K562 (cell line): ENCODE data around the gene PCBP3. TPM values are rescaled to one million over a fixed set of nuclear protein-coding genes. Genes with fewer than 3 reads are reported as not detected.

Experiments used
- ATAC-seq: fragments of 200-7000 bp; cut with Tn5 transposase; 3 replicates; pipeline ENCODE4 v1.9.1; 2020; ENCODE audit warnings: moderate library complexity
- BruUV-seq: library from RNA; stranded (reverse); fragments of 400-500 nt; replicated peaks from 2 replicates; lab custom pipeline; 2021; lab: Mats Ljungman, UMichigan
- CTCF ChIA-PET: fragments of 300-600 bp; formaldehyde crosslinking; extraction: SDS; loops from one replicate; lab custom pipeline; 2021; ENCODE audit warnings: low intra/inter-chr PET ratio; lab: Yijun Ruan, JAX
- POLR2A ChIA-PET: fragments of 300-600, 350-650 bp; sonication (Branson Sonifier 250); formaldehyde crosslinking; extraction: SDS; loops from one replicate; lab custom pipeline; 2021; ENCODE audit warnings: antibody characterized with exemption, inconsistent platforms; lab: Yijun Ruan, JAX
- DNase-seq, 4 experiments: peaks; one replicate each; pipeline versions ENCODE4 v3.0.0 to v3.0.0-alpha.2; 2011 to 2018; ENCODE audit warnings: low spot score in 3 of 4, mixed read lengths in 3 of 4; ENCODE audit errors: extremely low read depth in 1 of 4
- FAIRE-seq: peaks from 2 replicates; lab custom pipeline; 2011; peaks lifted over from hg19 to GRCh38; lab: Jason Lieb, UNC
- H2AFZ ChIP-seq: 2 replicates; pipeline ENCODE4 v1.6.0; 2011; ENCODE audit warnings: low read depth, low read length, control low read depth, inconsistent platforms
- H3K27ac ChIP-seq: fragments of 200-600 bp; 3 replicates; pipeline ENCODE4 v1.8.0; 2011; ENCODE audit warnings: low read depth, mild to moderate bottlenecking, control low read depth, inconsistent platforms, low read length, moderate library complexity, mixed read lengths; ENCODE audit errors: extremely low read depth
- H3K27me3 ChIP-seq, 2 experiments: fragments of 300-600 bp in 1 of 2; 2 replicates in 1 of 2; 3 replicates in 1 of 2; pipeline versions ENCODE4 v1.6.0 to v1.8.0; 2011; ENCODE audit warnings: inconsistent platforms in 2 of 2, low read length in 2 of 2, mild to moderate bottlenecking in 1 of 2, mixed read lengths in 1 of 2, moderate library complexity in 1 of 2; ENCODE audit not compliant: control insufficient read depth in 2 of 2, insufficient read depth in 2 of 2
- H3K36me3 ChIP-seq: fragments of 300-600 bp; 3 replicates; pipeline ENCODE4 v1.8.0; 2011; ENCODE audit warnings: mild to moderate bottlenecking, low read length, inconsistent platforms; ENCODE audit not compliant: control insufficient read depth, insufficient read depth
- H3K4me1 ChIP-seq, 2 experiments: fragments of 200-600 bp in 1 of 2; replicated peaks in 1 of 2; 2 replicates in 1 of 2; 3 replicates in 1 of 2; pipeline versions ENCODE4 v1.5.1 to v1.8.0; 2011; ENCODE audit warnings: inconsistent platforms in 2 of 2, low read length in 2 of 2, mild to moderate bottlenecking in 1 of 2, mixed read lengths in 1 of 2, moderate library complexity in 1 of 2; ENCODE audit not compliant: control insufficient read depth in 2 of 2, insufficient read depth in 2 of 2
- H3K4me2 ChIP-seq: 2 replicates; pipeline ENCODE4 v1.6.1; 2011; ENCODE audit warnings: low read length, control low read depth, inconsistent platforms, mixed read lengths; ENCODE audit not compliant: insufficient read depth
- H3K4me3 ChIP-seq: fragments of 200-600 bp; sonication (generic), shearing (Covaris generic); 2 replicates; pipeline ENCODE4 v1.5.1; 2016; ENCODE audit warnings: control low read depth, inconsistent platforms
- H3K79me2 ChIP-seq: fragments of 200-600 bp; 3 replicates; pipeline ENCODE4 v1.8.0; 2011; ENCODE audit warnings: low read length, inconsistent platforms; ENCODE audit not compliant: control insufficient read depth, insufficient read depth
- H3K9ac ChIP-seq, 2 experiments: 2 replicates each; pipeline versions ENCODE4 v1.6.0 to v1.6.1; 2011; ENCODE audit warnings: low read depth in 2 of 2, low read length in 2 of 2, control low read depth in 1 of 2, inconsistent platforms in 1 of 2, mild to moderate bottlenecking in 1 of 2, mixed read lengths in 1 of 2; ENCODE audit not compliant: insufficient read depth in 1 of 2
- H3K9me1 ChIP-seq: one replicate; pipeline ENCODE4 v1.6.0; 2011; ENCODE audit warnings: inconsistent platforms, mild to moderate bottlenecking, low read length, moderate library complexity; ENCODE audit not compliant: control insufficient read depth, insufficient read depth
- H3K9me3 ChIP-seq: replicated peaks from 2 replicates; pipeline ENCODE4 v1.5.1; 2011; ENCODE audit warnings: low read depth, low read length, inconsistent platforms; ENCODE audit not compliant: control insufficient read depth, insufficient read depth
- H4K20me1 ChIP-seq: replicated peaks from 2 replicates; pipeline ENCODE4 v1.6.1; 2011; ENCODE audit warnings: low read length, inconsistent platforms, mixed read lengths; ENCODE audit not compliant: control insufficient read depth, insufficient read depth
- CBX3 ChIP-seq, 2 experiments: IDR thresholded peaks; 1 replicate in 1 of 2; 2 replicates in 1 of 2; pipeline ENCODE4 v1.6.1; 2012; ENCODE audit warnings: inconsistent platforms in 2 of 2, low read length in 2 of 2, borderline replicate concordance in 1 of 2, control low read depth in 1 of 2
- DMBX1 ChIP-seq: fragments of 250-450 bp; sonication (Bioruptor Pico); IDR thresholded peaks from 2 replicates; pipeline ENCODE4 v1.8.0; 2022; ENCODE audit warnings: inconsistent platforms, mild to moderate bottlenecking, moderate library complexity, borderline replicate concordance
- KHSRP ChIP-seq: fragments of 450-650 bp; IDR thresholded peaks from 2 replicates; pipeline ENCODE4 v1.6.1; 2017
- NFIC ChIP-seq: fragments of 450-650 bp; IDR thresholded peaks from 2 replicates; pipeline ENCODE4 v1.6.1; 2017; ENCODE audit warnings: mild to moderate bottlenecking, inconsistent platforms
- NFXL1 ChIP-seq: fragments of 450-650 bp; formaldehyde crosslinking; IDR thresholded peaks from 2 replicates; pipeline ENCODE4 v1.4.0; 2021; ENCODE audit warnings: mild to moderate bottlenecking
- PHB2 ChIP-seq: fragments of 450-650 bp; IDR thresholded peaks from 2 replicates; pipeline ENCODE4 v1.6.1; 2017; ENCODE audit warnings: low read depth
- RBM22 ChIP-seq: fragments of 200-400 bp; formaldehyde crosslinking; IDR thresholded peaks from 2 replicates; pipeline ENCODE4 v1.6.1; 2018; ENCODE audit warnings: low read length, low read depth; ENCODE audit not compliant: poor library complexity, severe bottlenecking
- SMARCE1 ChIP-seq: fragments of 450-650 bp; IDR thresholded peaks from 2 replicates; pipeline ENCODE4 v1.7.1; 2016; ENCODE audit warnings: mild to moderate bottlenecking
- SP1 ChIP-seq: sonication (generic); formaldehyde crosslinking; IDR thresholded peaks from 2 replicates; pipeline ENCODE4 v1.8.1; 2022; ENCODE audit warnings: mild to moderate bottlenecking, missing genetic modification reagents
- TSHZ1 ChIP-seq: fragments of 250-450 bp; sonication (Bioruptor Pico); IDR thresholded peaks from 2 replicates; pipeline ENCODE4 v1.4.0; 2020; ENCODE audit warnings: mild to moderate bottlenecking, moderate library complexity
- WGBS: fragments of 100-300 bp; shearing (Covaris generic); methylation state at CpG from one replicate; pipeline ENCODE4 v1.1.6; 2016; ENCODE audit warnings: low coverage, mixed read lengths; ENCODE audit not compliant: insufficient coverage; ENCODE audit errors: missing lambda C conversion rate; 5-methylcytosine and 5-hydroxymethylcytosine counted together
- in situ Hi-C: fragments of 300-500 bp; cut with MboI; formaldehyde crosslinking; loops from 4 replicates; pipeline ENCODE4 v1.15.0; 2018; ENCODE audit warnings: inconsistent platforms, mixed read lengths
- intact Hi-C: fragments of 100-400 bp; cut with micrococcal nuclease; formaldehyde crosslinking; loops from 2 replicates; pipeline ENCODE4 v1.14.2; 2022
- polyA plus RNA-seq, 8 experiments: library from polyadenylated mRNA; depleted of rRNA in 4 of 8; stranded (reverse) in 5 of 8; unstranded in 3 of 8; fragments of >200 nt; fragmentation: Nextera tagmentation in 2 of 8; fragmentation: Illumina TruSeq in 1 of 8; extraction: Ambion mirVana in 2 of 8; extraction: Trizol in 1 of 8; gene quantifications; 2 replicates each; pipeline versions ENCODE4 v1.2.1 to v1.2.3, GENCODE V29; 2011 to 2014; ENCODE audit warnings: inconsistent platforms in 1 of 8, missing spikeins in 1 of 8
- total RNA-seq, 7 experiments: library from RNA; depleted of rRNA in 6 of 7; stranded (reverse); fragments of >200 nt in 6 of 7; fragmentation: Illumina TruSeq in 2 of 7; extraction: Trizol in 2 of 7; gene quantifications; 2 replicates each; pipeline versions ENCODE4 v1.2.1 to v1.2.3, GENCODE V29; 2011 to 2021; ENCODE audit warnings: low replicate concordance in 1 of 7
- TF ChIP-seq, protein P1 (sequence below): fragments of 250-450 bp; sonication (Bioruptor Pico); IDR thresholded peaks from 2 replicates; pipeline ENCODE4 v1.5.0; 2022; ENCODE audit warnings: mild to moderate bottlenecking
- TF ChIP-seq, protein P2 (sequence below): IDR thresholded peaks from 3 replicates; pipeline ENCODE4 v1.6.1; 2011; ENCODE audit warnings: borderline replicate concordance, mild to moderate bottlenecking, moderate library complexity; ENCODE audit not compliant: insufficient read length; ENCODE audit errors: extremely low read depth

The PCBP3 gene
- total and polyA plus RNA-seq, 9 of the 15 experiments (the other 6 are each of a cell fraction or from before 2014, with no cell fraction given): 0.18 TPM; not detected in 8

- TF ChIP-seq NFXL1 (no peak), PHB2 (no peak), SP1 (CRISPR knock-in tag) (no peak)
- TF ChIP-seq, protein P1, sequence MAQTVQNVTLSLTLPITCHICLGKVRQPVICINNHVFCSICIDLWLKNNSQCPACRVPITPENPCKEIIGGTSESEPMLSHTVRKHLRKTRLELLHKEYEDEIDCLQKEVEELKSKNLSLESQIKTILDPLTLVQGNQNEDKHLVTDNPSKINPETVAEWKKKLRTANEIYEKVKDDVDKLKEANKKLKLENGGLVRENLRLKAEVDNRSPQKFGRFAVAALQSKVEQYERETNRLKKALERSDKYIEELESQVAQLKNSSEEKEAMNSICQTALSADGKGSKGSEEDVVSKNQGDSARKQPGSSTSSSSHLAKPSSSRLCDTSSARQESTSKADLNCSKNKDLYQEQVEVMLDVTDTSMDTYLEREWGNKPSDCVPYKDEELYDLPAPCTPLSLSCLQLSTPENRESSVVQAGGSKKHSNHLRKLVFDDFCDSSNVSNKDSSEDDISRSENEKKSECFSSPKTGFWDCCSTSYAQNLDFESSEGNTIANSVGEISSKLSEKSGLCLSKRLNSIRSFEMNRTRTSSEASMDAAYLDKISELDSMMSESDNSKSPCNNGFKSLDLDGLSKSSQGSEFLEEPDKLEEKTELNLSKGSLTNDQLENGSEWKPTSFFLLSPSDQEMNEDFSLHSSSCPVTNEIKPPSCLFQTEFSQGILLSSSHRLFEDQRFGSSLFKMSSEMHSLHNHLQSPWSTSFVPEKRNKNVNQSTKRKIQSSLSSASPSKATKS (CRISPR knock-in tag): no peak
These were observed 153.8 kb downstream of the PCBP3 start (continued) for GRCh38 chr21:45797338-45797737.

DNA sequence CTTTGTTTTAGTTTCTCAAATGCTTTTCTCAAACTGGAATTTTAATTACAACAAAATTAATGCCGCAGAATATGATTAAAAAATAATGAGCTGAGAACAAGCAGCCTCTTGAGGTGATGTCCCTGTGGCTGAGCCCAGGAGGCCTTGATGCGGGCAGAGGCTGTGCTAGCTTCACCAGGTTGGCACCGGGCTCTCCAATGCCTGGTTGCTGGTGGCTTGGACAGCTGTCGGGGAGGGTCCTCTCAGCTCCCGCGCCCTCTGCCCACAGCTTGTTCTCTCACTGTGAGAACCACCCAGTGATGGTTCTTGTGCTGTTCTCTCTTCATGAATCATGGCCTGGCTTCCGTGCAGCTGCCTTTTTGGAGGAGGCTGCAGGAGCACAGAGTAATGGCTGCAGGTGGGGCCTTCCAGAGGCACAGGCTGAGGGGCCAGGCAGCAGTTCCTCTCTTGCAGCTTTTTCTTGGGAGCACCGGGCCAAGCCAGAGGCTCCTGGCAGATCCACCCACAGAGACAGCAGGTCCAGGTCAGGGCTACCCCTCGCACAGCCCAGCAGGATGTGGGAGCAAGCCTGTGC lies 156.3 kb downstream of the PCBP3 start:
- intact Hi-C loops (no loop called here), in situ Hi-C loops (no loop called here)
- H3K9me1 ChIP-seq: peaks cover 3% of the 10 kb centered on the region
- no peak overlapping the region for H3K4me3 ChIP-seq
- H3K36me3 ChIP-seq: no peaks in the 10 kb centered on the region
- FAIRE-seq (no peak), DNase-seq (no peak), ATAC-seq (no peak)
- no peak overlapping the region for H3K4me2 ChIP-seq
- POLR2A ChIA-PET: interaction anchor here (0.6 kb wide), 1 partner anchor 31 kb away, joined by 3 read pairs; no protein-coding TSS in a partner anchor
- H3K9me3 ChIP-seq: no peaks in the 10 kb centered on the region
- H3K27me3 ChIP-seq: peaks cover 0 to 19% of the 10 kb centered on the region in 2 experiments; a peak in 3 of 5 replicates
- no peaks in the 10 kb centered on the region for H3K79me2 ChIP-seq
- no peak overlapping the region for H3K27ac ChIP-seq
- WGBS: under 1% methylated on average over 9 of the region's 9 CpGs
- BruUV-seq: no TSS peak
- peaks cover 12% of the 10 kb centered on the region; the same call in 1 of the 2 replicates for H4K20me1 ChIP-seq
- CTCF ChIA-PET: no interaction called here
- 0 out of 5 replicates have a peak, but pooled peaks cover 0 to 3% of the 10 kb centered on the region in 2 experiments for H3K4me1 ChIP-seq
- no peak overlapping the region for H2AFZ ChIP-seq
- H3K9ac ChIP-seq: no peak overlapping the region
- TF ChIP-seq KHSRP (no peak), RBM22 (no peak), DMBX1 (CRISPR knock-in tag) (no peak), NFIC (no peak), CBX3 (IDR thresholded peaks at IDR 0.05; ENCODE audit: borderline replicate concordance in 1 of 2, low read length in 2 of 2) (no peak), SMARCE1 (no peak), TSHZ1 (no peak)
- TF ChIP-seq, protein P2, sequence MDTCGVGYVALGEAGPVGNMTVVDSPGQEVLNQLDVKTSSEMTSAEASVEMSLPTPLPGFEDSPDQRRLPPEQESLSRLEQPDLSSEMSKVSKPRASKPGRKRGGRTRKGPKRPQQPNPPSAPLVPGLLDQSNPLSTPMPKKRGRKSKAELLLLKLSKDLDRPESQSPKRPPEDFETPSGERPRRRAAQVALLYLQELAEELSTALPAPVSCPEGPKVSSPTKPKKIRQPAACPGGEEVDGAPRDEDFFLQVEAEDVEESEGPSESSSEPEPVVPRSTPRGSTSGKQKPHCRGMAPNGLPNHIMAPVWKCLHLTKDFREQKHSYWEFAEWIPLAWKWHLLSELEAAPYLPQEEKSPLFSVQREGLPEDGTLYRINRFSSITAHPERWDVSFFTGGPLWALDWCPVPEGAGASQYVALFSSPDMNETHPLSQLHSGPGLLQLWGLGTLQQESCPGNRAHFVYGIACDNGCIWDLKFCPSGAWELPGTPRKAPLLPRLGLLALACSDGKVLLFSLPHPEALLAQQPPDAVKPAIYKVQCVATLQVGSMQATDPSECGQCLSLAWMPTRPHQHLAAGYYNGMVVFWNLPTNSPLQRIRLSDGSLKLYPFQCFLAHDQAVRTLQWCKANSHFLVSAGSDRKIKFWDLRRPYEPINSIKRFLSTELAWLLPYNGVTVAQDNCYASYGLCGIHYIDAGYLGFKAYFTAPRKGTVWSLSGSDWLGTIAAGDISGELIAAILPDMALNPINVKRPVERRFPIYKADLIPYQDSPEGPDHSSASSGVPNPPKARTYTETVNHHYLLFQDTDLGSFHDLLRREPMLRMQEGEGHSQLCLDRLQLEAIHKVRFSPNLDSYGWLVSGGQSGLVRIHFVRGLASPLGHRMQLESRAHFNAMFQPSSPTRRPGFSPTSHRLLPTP: no peak
